Aorta (tissue), 5 donors: Measurements from ENCODE around the gene FEM1C. TPM values are rescaled to one million over a fixed set of nuclear protein-coding genes. Genes with fewer than 3 reads are reported as not detected.
"Not testable (repeated sequence)": the region's sequence is repeated elsewhere in the genome, so short reads cannot be mapped to it uniquely, and the experiment has no call there.

Experiments
- ATAC-seq: fragments of 200-7000 bp; cut with Tn5 transposase; one replicate; pipeline ENCODE4 v1.9.1; 2022; ENCODE audit warnings: moderate library complexity; ENCODE audit not compliant: low FRiP score
- DNase-seq, 2 donors: peaks; one replicate each; pipeline ENCODE4 v3.0.0-alpha.2; 2020
- H3K27ac ChIP-seq, 2 donors: one replicate each; pipeline ENCODE4 v1.5.1; 2013; ENCODE audit warnings: low read length in 2 of 2, mild to moderate bottlenecking in 2 of 2, moderate library complexity in 2 of 2, control low read depth in 1 of 2, inconsistent platforms in 1 of 2, low read depth in 1 of 2
- H3K27me3 ChIP-seq, 2 donors: one replicate each; pipeline ENCODE4 v1.6.1; 2013; ENCODE audit warnings: control low read depth in 1 of 2, low read length in 1 of 2, mild to moderate bottlenecking in 1 of 2, moderate library complexity in 1 of 2; ENCODE audit not compliant: insufficient read depth in 2 of 2, control insufficient read depth in 1 of 2
- H3K36me3 ChIP-seq, 2 donors: one replicate each; pipeline ENCODE4 v1.6.1; 2013; ENCODE audit warnings: control low read depth in 1 of 2, low read length in 1 of 2, mild to moderate bottlenecking in 1 of 2; ENCODE audit not compliant: insufficient read depth in 2 of 2, control insufficient read depth in 1 of 2
- H3K4me1 ChIP-seq, 2 donors: one replicate each; pipeline ENCODE4 v1.6.1; 2013; ENCODE audit warnings: low read length in 2 of 2, control low read depth in 1 of 2, mild to moderate bottlenecking in 1 of 2, moderate library complexity in 1 of 2; ENCODE audit not compliant: insufficient read depth in 2 of 2, control insufficient read depth in 1 of 2
- H3K4me3 ChIP-seq, 2 donors: one replicate each; pipeline ENCODE4 v1.5.1; 2013; ENCODE audit warnings: low read length in 2 of 2, control low read depth in 1 of 2, mild to moderate bottlenecking in 1 of 2
- H3K9me3 ChIP-seq: one replicate; pipeline ENCODE4 v1.6.1; 2013; ENCODE audit warnings: mild to moderate bottlenecking, low read length; ENCODE audit not compliant: control insufficient read depth
- WGBS, 2 donors: extraction: QIAGEN DNeasy Blood & Tissue Kit; methylation state at CpG; one replicate each; pipeline ENCODE4 v1.1.7; 2013; 5-methylcytosine and 5-hydroxymethylcytosine counted together
- intact Hi-C, 2 donors: fragments of 100-400 bp; cut with DNase I; formaldehyde crosslinking; loops; one replicate each; pipeline versions ENCODE4 v1.14.2 to v1.15.0; 2022
- polyA plus RNA-seq, 2 donors: library from polyadenylated mRNA; stranded (reverse); fragments of 200-250 nt; gene quantifications; one replicate each; pipeline ENCODE4 v1.2.3, GENCODE V29; 2013
- total RNA-seq, 2 donors: library from RNA; stranded (reverse); fragmentation: NEBNext Ultra II Directional; extraction: Animal tissue kit (Norgen Biotek cat#: 25700); gene quantifications; one replicate each; pipeline ENCODE4 v1.2.1, GENCODE V29; 2021
- donor health status: healthy with polysubstance abuse.
- donor health status: Bipolar disorder and iron deficiency.
- donor health status: DM: no; HTN: no; CAD: no.
- donor health status: DM: no; HTN: no; CAD: no.
- donor health status: DM: yes; HTN: yes; CAD: no.

The FEM1C gene
- total and polyA plus RNA-seq, 4 donors: 5.1 to 21.0 (median 13.0) TPM

GRCh38 chr5:115484368-115484767 is 60.2 kb downstream of the FEM1C start:
- DNase-seq (no peak), ATAC-seq (no peak)
- Histone ChIP-seq H3K9me3 (no peaks in the 10 kb centered on the region), H3K4me1 (no peaks in the 10 kb centered on the region), H3K36me3 (no peaks in the 10 kb centered on the region), H3K27me3 (no peaks in the 10 kb centered on the region), H3K27ac (no peak overlapping the region), H3K4me3 (no peak overlapping the region)
- intact Hi-C loops: no loop called here
- 88 to 93% methylated on average over 4 of the region's 4 CpGs for WGBS, 2 donors

GRCh38 chr5:115480900-115481299 is 63.7 kb downstream of the FEM1C start:
- no peaks in the 10 kb centered on the region for H3K9me3 ChIP-seq
- no peak for ATAC-seq
- no peak overlapping the region for H3K27ac ChIP-seq
- H3K4me1 ChIP-seq: no peaks in the 10 kb centered on the region
- H3K27me3 ChIP-seq: peaks cover 0 to 1% of the 10 kb centered on the region in 2 donors
- intact Hi-C loops: no loop called here
- no peaks in the 10 kb centered on the region for H3K36me3 ChIP-seq
- no peak for DNase-seq
- H3K4me3 ChIP-seq: no peak overlapping the region

GRCh38 chr5:115480271-115480670 is 64.3 kb downstream of the FEM1C start:
- Histone ChIP-seq H3K4me3 (no peak overlapping the region), H3K9me3 (no peaks in the 10 kb centered on the region)
- intact Hi-C loops: no loop called here

GRCh38 chr5:115479166-115479873 is 65.3 kb downstream of the FEM1C start:
- not testable (repeated sequence) for H3K4me3 ChIP-seq, ATAC-seq
- WGBS, 2 donors: 71 to 72% methylated on average over 2 of the region's 2 CpGs

More at GRCh38 chr5:115480271-115480670, 64.3 kb downstream of the FEM1C start:
- H3K27ac ChIP-seq: no peak overlapping the region
- DNase-seq (no peak), ATAC-seq (no peak)
- 74 to 75% methylated on average over 4 of the region's 4 CpGs for WGBS, 2 donors
- H3K36me3 ChIP-seq: no peaks in the 10 kb centered on the region
- H3K4me1 ChIP-seq: no peaks in the 10 kb centered on the region
- H3K27me3 ChIP-seq: peaks cover 0 to 1% of the 10 kb centered on the region in 2 donors

GRCh38 chr5:115478281-115478680 is 66.3 kb downstream of the FEM1C start:
- H3K4me1 ChIP-seq: no peaks in the 10 kb centered on the region
- DNase-seq: no peak
- H3K4me3 ChIP-seq: no peak overlapping the region
- intact Hi-C loops: no loop called here
- no peaks in the 10 kb centered on the region for H3K36me3 ChIP-seq
- WGBS, 2 donors: 75 to 82% methylated on average over 2 of the region's 2 CpGs
- peaks cover 0 to 1% of the 10 kb centered on the region in 2 donors for H3K27me3 ChIP-seq
- no peak for ATAC-seq
- H3K9me3 ChIP-seq: no peaks in the 10 kb centered on the region
- H3K27ac ChIP-seq: no peak overlapping the region

More at GRCh38 chr5:115479166-115479873, 65.3 kb downstream of the FEM1C start:
- intact Hi-C loops, H3K36me3 ChIP-seq, H3K9me3 ChIP-seq, DNase-seq, H3K4me1 ChIP-seq, H3K27ac ChIP-seq, H3K27me3 ChIP-seq: not testable (repeated sequence)

GRCh38 chr5:115477581-115477980 is 67.0 kb downstream of the FEM1C start:
- Histone ChIP-seq H3K27me3 (peaks cover 0 to 1% of the 10 kb centered on the region in 2 donors), H3K36me3 (no peaks in the 10 kb centered on the region), H3K4me1 (no peaks in the 10 kb centered on the region), H3K4me3 (no peak overlapping the region), H3K9me3 (no peaks in the 10 kb centered on the region), H3K27ac (no peak overlapping the region)
- DNase-seq: no peak
- ATAC-seq: no peak
- 76 to 81% methylated on average over 7 of the region's 7 CpGs for WGBS, 2 donors
- intact Hi-C loops: no loop called here

- H3K4me1 ChIP-seq: no peaks in the 10 kb centered on the region
- ATAC-seq (no peak), DNase-seq (no peak)
- intact Hi-C loops: no loop called here
- no peak overlapping the region for H3K27ac ChIP-seq
- no peaks in the 10 kb centered on the region for H3K36me3 ChIP-seq
- H3K27me3 ChIP-seq: peaks cover 0 to 1% of the 10 kb centered on the region in 2 donors
- no peak overlapping the region for H3K4me3 ChIP-seq
- H3K9me3 ChIP-seq: no peaks in the 10 kb centered on the region
These were observed 68.8 kb downstream of the FEM1C start for GRCh38 chr5:115475788-115476187.

GRCh38 chr5:115472271-115473025 is 72.1 kb downstream of the FEM1C start:
- Histone ChIP-seq H3K27ac (no peak overlapping the region), H3K27me3 (no peaks in the 10 kb centered on the region), H3K4me1 (no peaks in the 10 kb centered on the region), H3K4me3 (no peak overlapping the region), H3K9me3 (no peaks in the 10 kb centered on the region), H3K36me3 (no peaks in the 10 kb centered on the region)
- WGBS, 2 donors: 39 to 47% methylated on average over 6 of the region's 6 CpGs
- intact Hi-C loops: no loop called here
- DNase-seq (no peak), ATAC-seq (no peak)
